ENCODE measurements around the gene ASXL1. TPM values are rescaled to one million over a fixed set of nuclear protein-coding genes. Genes with fewer than 3 reads are reported as not detected.

Gene ASXL1
- total and polyA plus RNA-seq, 3 experiments from 2014 or later: 19.8 to 133 (median 131) TPM

DNA sequence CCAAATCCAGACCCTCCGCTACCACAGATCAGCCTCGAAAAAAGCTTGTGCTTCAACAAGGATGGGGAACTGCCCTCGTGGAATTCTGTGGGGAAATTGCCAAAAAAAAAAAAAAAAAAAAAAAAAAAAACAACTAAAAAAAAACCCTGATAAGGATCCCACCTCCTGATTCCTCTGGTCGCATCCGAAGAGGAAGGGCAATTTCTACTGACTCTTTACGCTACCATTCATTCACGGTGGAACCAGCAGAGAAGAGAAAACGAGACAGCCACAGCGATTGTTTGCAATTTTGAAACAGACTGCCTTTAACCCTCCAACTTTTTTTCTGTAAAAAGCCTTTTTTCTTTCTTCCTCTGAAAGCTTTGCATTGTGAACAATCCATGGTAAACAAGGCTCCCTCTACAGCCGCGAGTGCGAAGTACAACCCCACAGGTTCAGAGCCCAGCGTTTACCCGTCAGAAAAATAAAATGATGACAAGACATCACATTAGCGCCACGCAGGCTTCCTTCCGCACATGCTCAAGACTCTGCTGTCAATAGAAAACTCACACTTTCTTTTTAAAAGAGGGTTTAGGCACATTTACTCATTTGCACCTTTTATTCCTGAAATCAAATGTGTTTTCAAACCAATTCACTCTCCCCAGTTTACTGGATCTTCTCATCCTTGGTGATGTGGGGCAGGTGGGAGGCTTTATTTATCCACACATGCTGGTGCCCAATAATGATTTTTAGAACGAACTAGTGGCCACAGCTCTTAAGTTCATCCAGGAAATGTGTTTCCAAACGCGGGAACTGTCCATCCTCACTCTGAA, 127.0 kb downstream of the ASXL1 start:
- H3K36me3 ChIP-seq (ENCODE audit: insufficient read depth, low read length): peaks cover 4% of the 10 kb centered on the region
- Mint-ChIP-seq H3K27ac (peak overlapping the region; percentile 87 to 97 (median 92)), H3K36me3 (peaks cover 0 to 18% (median 5%) of the 10 kb centered on the region in 3 donors), H3K4me3 (peak overlapping the region; percentile 88 to 96 (median 93)), H3K9me3 (no peaks in the 10 kb centered on the region), H3K4me1 (peaks cover 30 to 48% (median 38%) of the 10 kb centered on the region in 3 donors), H3K27me3 (no peaks in the 10 kb centered on the region)
- H3K9me3 ChIP-seq (ENCODE audit: low read length): no peaks in the 10 kb centered on the region
- no peak overlapping the region for H3K27ac ChIP-seq (ENCODE audit: low read depth, low read length)
- peak overlapping the region; percentile 69 for H3K4me3 ChIP-seq (ENCODE audit: low read length)
- CTCF ChIA-PET: interaction anchor here (0.7 to 2.0 kb wide), 8 partner anchors 11 to 662 kb away, joined by 3 to 6 read pairs (median 4); no protein-coding TSS in a partner anchor
- no peaks in the 10 kb centered on the region for H3K27me3 ChIP-seq (ENCODE audit: insufficient read depth, low read length, poor library complexity, severe bottlenecking)
- POLR2A ChIA-PET: interaction anchor here (0.6 to 1.4 kb wide), 6 partner anchors 21 to 1509 kb away, joined by 3 to 13 read pairs (median 4); partner anchors contain the start of gene C20orf203
- DNase-seq: peak; percentile 61 to 89 (median 77)
- peaks cover 39% of the 10 kb centered on the region for H3K4me1 ChIP-seq (ENCODE audit: insufficient read depth, low read length)

DNA sequence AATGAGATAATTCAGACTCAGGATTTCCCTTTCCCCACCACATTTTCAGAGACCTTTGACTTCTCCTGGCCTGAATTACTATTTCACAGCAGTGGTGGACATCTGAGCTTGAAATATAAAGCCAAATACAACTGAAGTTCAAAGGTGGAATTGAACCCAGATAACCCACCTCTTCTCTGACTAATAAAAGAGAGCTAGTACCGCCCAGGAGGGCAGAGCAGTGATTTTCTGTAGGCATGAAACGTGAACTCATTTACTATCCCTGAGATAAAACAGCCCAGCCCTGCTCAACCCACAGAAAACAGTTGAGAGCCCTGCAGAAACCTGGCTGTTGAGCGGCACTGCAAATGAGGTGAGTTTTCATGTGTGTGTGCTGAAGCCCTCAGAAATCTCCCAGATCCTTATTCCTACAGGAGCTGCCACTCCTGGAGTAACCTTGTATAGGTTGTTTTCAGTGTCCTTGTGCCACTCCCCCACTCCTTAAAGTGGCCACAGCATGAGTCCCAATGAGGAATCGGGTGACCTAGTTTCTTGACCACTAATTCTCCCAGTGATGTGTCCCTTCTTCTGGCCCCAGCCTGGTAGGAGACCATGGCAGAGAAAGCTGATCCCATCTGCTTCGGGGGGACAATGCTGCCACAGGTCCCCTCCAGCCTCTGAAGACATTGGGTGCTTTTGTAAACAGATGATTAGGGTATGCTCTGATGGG, 127.8 kb downstream of the ASXL1 start:
- ChIA-PET POLR2A (interaction anchor here (0.6 to 1.4 kb wide), 5 partner anchors 21 to 188 kb away, joined by 3 to 6 read pairs (median 3); partner anchors contain the start of gene C20orf203), CTCF (interaction anchor here (1.1 to 2.0 kb wide), 5 partner anchors 10 to 395 kb away, joined by 3 to 6 read pairs (median 4); no protein-coding TSS in a partner anchor)
- Histone ChIP-seq H3K4me3 (ENCODE audit: low read length) (no peak overlapping the region), H3K36me3 (ENCODE audit: insufficient read depth, low read length) (peaks cover 6% of the 10 kb centered on the region), H3K27ac (ENCODE audit: low read depth, low read length) (no peak overlapping the region), H3K9me3 (ENCODE audit: low read length) (no peaks in the 10 kb centered on the region), H3K4me1 (ENCODE audit: insufficient read depth, low read length) (peaks cover 38% of the 10 kb centered on the region), H3K27me3 (ENCODE audit: insufficient read depth, low read length, poor library complexity, severe bottlenecking) (no peaks in the 10 kb centered on the region)
- peaks cover 0 to 21% (median 5%) of the 10 kb centered on the region in 3 donors for H3K36me3 Mint-ChIP-seq
- peak in 2 of 5 donors; percentile 22 to 39 for DNase-seq
- H3K4me1 Mint-ChIP-seq: peaks cover 32 to 41% (median 37%) of the 10 kb centered on the region in 3 donors
- peak overlapping the region; percentile 87 to 97 (median 92) for H3K27ac Mint-ChIP-seq
- H3K4me3 Mint-ChIP-seq: peak overlapping the region in 6 of 7 donors; percentile 34 to 96 (median 92)
- H3K27me3 Mint-ChIP-seq: no peaks in the 10 kb centered on the region
- H3K9me3 Mint-ChIP-seq: no peaks in the 10 kb centered on the region

DNA sequence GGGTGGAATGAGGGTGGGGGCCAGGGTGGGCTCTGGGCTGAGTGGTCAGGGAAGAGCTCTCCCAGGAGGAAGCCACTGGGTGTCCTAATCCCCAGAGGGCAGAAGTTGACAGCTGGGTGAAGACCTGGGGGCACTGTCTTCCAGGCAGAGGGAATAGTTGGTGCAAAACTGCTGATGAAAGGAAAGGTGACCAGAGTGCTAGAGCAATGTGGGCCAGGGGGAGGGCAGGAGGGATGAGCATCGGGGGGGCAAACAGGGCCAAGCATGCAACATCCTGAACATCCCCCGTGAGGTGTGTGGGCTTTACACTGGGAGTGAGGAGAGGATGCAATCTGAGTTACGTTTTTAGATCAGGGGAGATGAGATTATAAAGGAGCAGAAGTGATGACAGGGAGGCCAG, 129.2 kb downstream of the ASXL1 start:
- Histone ChIP-seq H3K4me3 (ENCODE audit: low read length) (no peak overlapping the region), H3K27ac (ENCODE audit: low read depth, low read length) (no peak overlapping the region), H3K4me1 (ENCODE audit: insufficient read depth, low read length) (peaks cover 23% of the 10 kb centered on the region), H3K27me3 (ENCODE audit: insufficient read depth, low read length, poor library complexity, severe bottlenecking) (no peaks in the 10 kb centered on the region), H3K36me3 (ENCODE audit: insufficient read depth, low read length) (peaks cover 8% of the 10 kb centered on the region), H3K9me3 (ENCODE audit: low read length) (no peaks in the 10 kb centered on the region)
- DNase-seq: peak in 1 of 5 donors; percentile 26
- Mint-ChIP-seq H3K9me3 (no peaks in the 10 kb centered on the region), H3K27me3 (no peaks in the 10 kb centered on the region), H3K4me3 (no peak overlapping the region), H3K36me3 (peaks cover 0 to 33% (median 8%) of the 10 kb centered on the region in 3 donors), H3K27ac (peak overlapping the region in 6 of 8 donors; percentile 13 to 81 (median 60)), H3K4me1 (peaks cover 37 to 48% (median 40%) of the 10 kb centered on the region in 3 donors)
- CTCF ChIA-PET: no interaction called here
- POLR2A ChIA-PET: no interaction called here

DNA sequence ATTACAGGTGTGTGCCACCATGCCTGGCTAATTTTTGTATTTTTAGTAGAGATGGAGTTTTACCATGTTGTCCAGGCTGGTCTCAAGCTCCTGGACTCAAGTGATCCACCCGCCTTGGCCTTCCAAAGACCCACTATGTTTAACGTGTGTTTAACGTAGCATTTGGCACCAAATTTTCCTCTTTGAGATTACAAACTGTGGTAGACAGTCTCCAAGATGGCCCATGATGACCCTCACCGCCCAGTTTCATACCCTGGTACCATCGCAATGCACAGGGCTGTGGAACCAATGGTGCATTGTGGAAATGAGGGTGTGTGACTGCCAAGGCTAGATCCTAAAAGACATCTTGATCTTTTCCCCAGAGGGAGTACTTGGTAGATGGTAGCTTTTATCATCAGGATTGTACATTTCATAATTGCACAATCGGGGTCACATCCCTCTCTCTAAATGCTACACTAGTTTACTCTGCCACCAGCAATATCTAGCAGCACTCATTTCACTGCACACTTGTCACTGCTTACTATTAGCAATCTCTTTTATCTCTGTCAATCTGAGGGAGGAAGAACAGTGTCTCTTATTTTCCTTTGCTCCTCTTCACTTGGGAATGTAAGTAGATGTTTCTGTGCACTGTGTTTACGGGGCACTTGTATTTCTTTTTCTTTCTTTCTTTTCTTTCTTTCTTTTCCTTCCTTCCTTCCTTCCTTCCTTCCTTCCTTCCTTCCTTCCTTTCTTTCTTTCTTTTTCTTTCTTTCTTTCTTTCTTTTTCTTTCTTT, 130.1 kb downstream of the ASXL1 start:
- Mint-ChIP-seq H3K4me3 (peak overlapping the region in 1 of 7 donors; percentile 19), H3K36me3 (peaks cover 0 to 42% (median 8%) of the 10 kb centered on the region in 3 donors), H3K4me1 (peaks cover 38 to 50% (median 39%) of the 10 kb centered on the region in 3 donors), H3K27ac (peak overlapping the region in 7 of 8 donors; percentile 49 to 91 (median 68)), H3K27me3 (no peaks in the 10 kb centered on the region), H3K9me3 (no peaks in the 10 kb centered on the region)
- Histone ChIP-seq H3K9me3 (ENCODE audit: low read length) (no peaks in the 10 kb centered on the region), H3K27me3 (ENCODE audit: insufficient read depth, low read length, poor library complexity, severe bottlenecking) (no peaks in the 10 kb centered on the region), H3K36me3 (ENCODE audit: insufficient read depth, low read length) (peaks cover 8% of the 10 kb centered on the region), H3K27ac (ENCODE audit: low read depth, low read length) (no peak overlapping the region), H3K4me3 (ENCODE audit: low read length) (no peak overlapping the region), H3K4me1 (ENCODE audit: insufficient read depth, low read length) (peaks cover 21% of the 10 kb centered on the region)
- CTCF ChIA-PET: no interaction called here
- peak in 1 of 5 donors; percentile 14 for DNase-seq
- POLR2A ChIA-PET: no interaction called here

Other genes with a start within 250 kb of the ASXL1 start
- 10 to 100 TPM; 48.0 to 49.8 TPM for gene TM9SF4, start 248.6 kb upstream of the ASXL1 start, total RNA-seq
- gene TM9SF4, start 248.6 kb upstream of the ASXL1 start, polyA plus RNA-seq: 44.0 TPM
- gene PLAGL2, start 150.6 kb upstream of the ASXL1 start, total RNA-seq: 100 to 1,000 TPM; 120 to 121 TPM
- gene PLAGL2, start 150.6 kb upstream of the ASXL1 start, polyA plus RNA-seq: 4.4 TPM
- 10 to 100 TPM; 87.1 to 88.8 TPM for gene POFUT1, start 150.5 kb upstream of the ASXL1 start, total RNA-seq
- gene POFUT1, start 150.5 kb upstream of the ASXL1 start, polyA plus RNA-seq: 15.8 TPM
- 10 to 100 TPM; 61.0 to 61.6 TPM for gene KIF3B, start 80.7 kb upstream of the ASXL1 start, total RNA-seq
- 5.7 TPM for gene KIF3B, start 80.7 kb upstream of the ASXL1 start, polyA plus RNA-seq
- 10 to 100 TPM; 15.8 to 19.8 TPM for gene NOL4L, start 227.0 kb downstream of the ASXL1 start, total RNA-seq
- gene NOL4L, start 227.0 kb downstream of the ASXL1 start, polyA plus RNA-seq: 15.4 TPM

All from CD8-positive, alpha-beta memory T cell (primary cell).